BLaER1 treated with 17β-estradiol and CSF1 and Interleukin-3, amounts not matched to agents 10 nM and 100 nM (cell line): Measurements from ENCODE around the gene COL4A4.

Experiments
- H3K27ac ChIP-seq, 11 experiments: shearing (Covaris generic); formaldehyde crosslinking; 2 replicates each; pipeline ENCODE4 v1.8.1; 2022
- H3K27me3 ChIP-seq, 11 experiments: shearing (Covaris generic); formaldehyde crosslinking; 2 replicates each; pipeline ENCODE4 v1.8.1; 2022
- H3K36me3 ChIP-seq, 11 experiments: shearing (Covaris generic); formaldehyde crosslinking; 2 replicates each; pipeline ENCODE4 v1.8.1; 2022
- H3K4me1 ChIP-seq, 10 experiments: shearing (Covaris generic); formaldehyde crosslinking; 2 replicates each; pipeline ENCODE4 v1.8.1; 2022
- H3K4me2 ChIP-seq, 11 experiments: shearing (Covaris generic); formaldehyde crosslinking; 2 replicates each; pipeline ENCODE4 v1.8.1; 2022
- H3K4me3 ChIP-seq, 10 experiments: shearing (Covaris generic); formaldehyde crosslinking; 2 replicates each; pipeline ENCODE4 v1.8.1; 2022
- H3K9ac ChIP-seq, 11 experiments: shearing (Covaris generic); formaldehyde crosslinking; 2 replicates each; pipeline ENCODE4 v1.8.1; 2022
- H3K9me3 ChIP-seq, 11 experiments: shearing (Covaris generic); formaldehyde crosslinking; replicated peaks in 1 of 11; 2 replicates each; pipeline ENCODE4 v1.8.1; 2022
- H4K20me1 ChIP-seq, 11 experiments: shearing (Covaris generic); formaldehyde crosslinking; 2 replicates each; pipeline ENCODE4 v1.8.1; 2022
- Cebpa-rat ChIP-seq, 11 experiments: shearing (Covaris generic); IDR thresholded peaks; 2 replicates each; pipeline ENCODE4 v1.8.1; 2022

COL4A4 gene

GRCh38 chr2:227164763-227165291, 822 bp upstream of the COL4A4 start:
- Histone ChIP-seq H3K9ac (peak overlapping the region in 1 of 11 experiments; percentile 44; a peak in 1 of 22 replicates), H3K9me3 (peaks cover 4 to 18% (median 11%) of the 10 kb centered on the region in 11 experiments; a peak in 16 of 22 replicates), H3K27me3 (peaks cover 29 to 49% (median 35%) of the 10 kb centered on the region in 11 experiments), H3K27ac (no peak overlapping the region), H4K20me1 (no peaks in the 10 kb centered on the region), H3K4me3 (peak overlapping the region; percentile 39 to 69 (median 56)), H3K4me1 (peaks cover 0 to 15% (median 10%) of the 10 kb centered on the region in 10 experiments; a peak in 15 of 20 replicates), H3K4me2 (peak overlapping the region; percentile 83 to 93 (median 89)), H3K36me3 (no peaks in the 10 kb centered on the region)
- no peak for TF ChIP-seq Cebpa-rat (IDR thresholded peaks at IDR 0.05)

GRCh38 chr2:227163485-227163997, 464 bp downstream of the COL4A4 start:
- no peak overlapping the region for H3K9ac ChIP-seq

GRCh38 chr2:227161947-227162346, 2.1 kb downstream of the COL4A4 start:
- H3K27ac ChIP-seq = no peak overlapping the region
- no peaks in the 10 kb centered on the region for H3K36me3 ChIP-seq
- H3K4me2 ChIP-seq = no peak overlapping the region
- no peak overlapping the region for H3K4me3 ChIP-seq
- H3K4me1 ChIP-seq = peaks cover 0 to 15% (median 10%) of the 10 kb centered on the region in 10 experiments; a peak in 15 of 20 replicates
- H4K20me1 ChIP-seq = no peaks in the 10 kb centered on the region
- peaks cover 4 to 16% (median 13%) of the 10 kb centered on the region in 11 experiments; a peak in 16 of 22 replicates for H3K9me3 ChIP-seq
- H3K27me3 ChIP-seq = peaks cover 29 to 49% (median 35%) of the 10 kb centered on the region in 11 experiments
- no peak for TF ChIP-seq Cebpa-rat (IDR thresholded peaks at IDR 0.05)
- H3K9ac ChIP-seq = no peak overlapping the region

More at GRCh38 chr2:227163485-227163997, 464 bp downstream of the COL4A4 start:
- peak overlapping the region; percentile 39 to 69 (median 56); a peak in 17 of 20 replicates for H3K4me3 ChIP-seq
- no peaks in the 10 kb centered on the region for H4K20me1 ChIP-seq
- no peak overlapping the region for H3K27ac ChIP-seq
- H3K9me3 ChIP-seq = peaks cover 4 to 18% (median 14%) of the 10 kb centered on the region in 11 experiments; a peak in 16 of 22 replicates
- H3K4me2 ChIP-seq = peak overlapping the region; percentile 83 to 93 (median 89)
- peaks cover 0 to 15% (median 10%) of the 10 kb centered on the region in 10 experiments; a peak in 15 of 20 replicates for H3K4me1 ChIP-seq
- peaks cover 29 to 49% (median 35%) of the 10 kb centered on the region in 11 experiments for H3K27me3 ChIP-seq
- no peak for TF ChIP-seq Cebpa-rat (IDR thresholded peaks at IDR 0.05)
- no peaks in the 10 kb centered on the region for H3K36me3 ChIP-seq

GRCh38 chr2:227160164-227160563, 3.8 kb downstream of the COL4A4 start:
- Histone ChIP-seq H4K20me1 (no peaks in the 10 kb centered on the region), H3K27ac (no peak overlapping the region), H3K27me3 (peaks cover 28 to 38% (median 33%) of the 10 kb centered on the region in 11 experiments), H3K36me3 (no peaks in the 10 kb centered on the region), H3K4me2 (no peak overlapping the region), H3K4me1 (peaks cover 0 to 14% (median 9%) of the 10 kb centered on the region in 10 experiments; a peak in 15 of 20 replicates), H3K9ac (no peak overlapping the region), H3K9me3 (peaks cover 4 to 16% (median 12%) of the 10 kb centered on the region in 11 experiments; a peak in 15 of 22 replicates), H3K4me3 (no peak overlapping the region)
- no peak for TF ChIP-seq Cebpa-rat (IDR thresholded peaks at IDR 0.05)

GRCh38 chr2:227154986-227155774, 8.8 kb downstream of the COL4A4 start:
- Histone ChIP-seq H4K20me1 (no peaks in the 10 kb centered on the region), H3K4me2 (no peak overlapping the region)

GRCh38 chr2:227153758-227154486, 10.1 kb downstream of the COL4A4 start:
- peaks cover 0 to 10% (median 0%) of the 10 kb centered on the region in 10 experiments; a peak in 2 of 20 replicates for H3K4me1 ChIP-seq
- no peaks in the 10 kb centered on the region for H3K36me3 ChIP-seq
- H3K9me3 ChIP-seq = peaks cover 0 to 13% (median under 1%) of the 10 kb centered on the region in 11 experiments; a peak in 10 of 22 replicates
- no peaks in the 10 kb centered on the region for H4K20me1 ChIP-seq
- H3K27ac ChIP-seq = no peak overlapping the region
- no peak overlapping the region for H3K4me3 ChIP-seq
- no peak for TF ChIP-seq Cebpa-rat (IDR thresholded peaks at IDR 0.05)
- no peaks in the 10 kb centered on the region for H3K27me3 ChIP-seq
- H3K4me2 ChIP-seq = no peak overlapping the region
- H3K9ac ChIP-seq = no peak overlapping the region

More at GRCh38 chr2:227154986-227155774, 8.8 kb downstream of the COL4A4 start:
- H3K9me3 ChIP-seq = peaks cover 0 to 15% (median 0%) of the 10 kb centered on the region in 11 experiments; a peak in 5 of 22 replicates
- no peak for TF ChIP-seq Cebpa-rat (IDR thresholded peaks at IDR 0.05)
- no peaks in the 10 kb centered on the region for H3K36me3 ChIP-seq
- H3K4me3 ChIP-seq = no peak overlapping the region
- H3K27me3 ChIP-seq = no peaks in the 10 kb centered on the region
- H3K27ac ChIP-seq = no peak overlapping the region
- no peak overlapping the region for H3K9ac ChIP-seq
- peaks cover 0 to 10% (median 0%) of the 10 kb centered on the region in 10 experiments; a peak in 2 of 20 replicates for H3K4me1 ChIP-seq

GRCh38 chr2:227153307-227153706, 10.7 kb downstream of the COL4A4 start:
- no peak for TF ChIP-seq Cebpa-rat (IDR thresholded peaks at IDR 0.05)
- Histone ChIP-seq H3K4me3 (no peak overlapping the region), H3K27ac (no peak overlapping the region), H3K36me3 (no peaks in the 10 kb centered on the region), H3K4me1 (peaks cover 0 to 10% (median 0%) of the 10 kb centered on the region in 10 experiments; a peak in 2 of 20 replicates), H3K27me3 (no peaks in the 10 kb centered on the region), H3K9me3 (peaks cover 1 to 14% (median 5%) of the 10 kb centered on the region in 11 experiments; a peak in 15 of 22 replicates), H3K4me2 (no peak overlapping the region), H3K9ac (no peak overlapping the region), H4K20me1 (no peaks in the 10 kb centered on the region)

- H3K4me2 ChIP-seq = peak overlapping the region in 1 of 11 experiments; percentile 30; a peak in 1 of 22 replicates
- H3K9ac ChIP-seq = no peak overlapping the region
- H3K27me3 ChIP-seq = no peaks in the 10 kb centered on the region
- TF ChIP-seq Cebpa-rat (IDR thresholded peaks at IDR 0.05) = no peak
- no peak overlapping the region for H3K27ac ChIP-seq
- H3K4me3 ChIP-seq = no peak overlapping the region
- no peaks in the 10 kb centered on the region for H4K20me1 ChIP-seq
- no peaks in the 10 kb centered on the region for H3K36me3 ChIP-seq
- H3K4me1 ChIP-seq = peaks cover 0 to 10% (median 0%) of the 10 kb centered on the region in 10 experiments; a peak in 2 of 20 replicates
- peaks cover 5 to 17% (median 9%) of the 10 kb centered on the region in 11 experiments; a peak in 15 of 22 replicates for H3K9me3 ChIP-seq
These were observed 11.8 kb downstream of the COL4A4 start for GRCh38 chr2:227152093-227152766.
